GM12878 (cell line): ENCODE data around the gene ATP8B1. TPM values are rescaled to one million over a fixed set of nuclear protein-coding genes. Genes with fewer than 3 reads are reported as not detected.

Source experiments
- ATAC-seq: fragments of 200-7000 bp; cut with Tn5 transposase; 3 replicates; pipeline ENCODE4 v1.9.1; 2020; ENCODE audit warnings: mild to moderate bottlenecking, moderate library complexity
- BruUV-seq: library from RNA; stranded (reverse); fragments of 400-500 nt; replicated peaks from 2 replicates; lab custom pipeline; 2021; lab: Mats Ljungman, UMichigan
- CTCF ChIA-PET: fragments of 300-600 bp; sonication (Branson Sonifier 250); formaldehyde crosslinking; extraction: SDS; loops from one replicate; lab custom pipeline; 2021; ENCODE audit warnings: inconsistent platforms; lab: Yijun Ruan, JAX
- POLR2A ChIA-PET: fragments of 350-600 bp; formaldehyde crosslinking; extraction: SDS; loops from one replicate; lab custom pipeline; 2021; ENCODE audit warnings: inconsistent platforms; lab: Charles Lee
- RAD21 ChIA-PET: fragments of 300-600 bp; sonication (Branson Sonifier 250); formaldehyde crosslinking; loops from one replicate; lab custom pipeline; 2023; ENCODE audit warnings: antibody characterized with exemption; ENCODE audit not compliant: unreplicated experiment; lab: Charles Lee
- SMC1A ChIA-PET: fragments of 300-600 bp; sonication (Branson Sonifier 250); formaldehyde crosslinking; loops from one replicate; lab custom pipeline; 2023; ENCODE audit not compliant: unreplicated experiment, uncharacterized antibody; lab: Charles Lee
- DNase-seq: peaks from one replicate; pipeline ENCODE4 v3.0.0-alpha.2; 2011; ENCODE audit warnings: low read depth, low spot score
- FAIRE-seq: peaks from 3 replicates; lab custom pipeline; 2011; peaks lifted over from hg19 to GRCh38; lab: Jason Lieb, UNC
- H2AFZ ChIP-seq: 2 replicates; pipeline ENCODE4 v1.6.0; 2011; ENCODE audit warnings: low read depth, low read length, control low read depth; ENCODE audit not compliant: control insufficient read depth
- H3K27ac ChIP-seq: 2 replicates; pipeline ENCODE4 v1.5.1; 2011; ENCODE audit warnings: control low read depth; ENCODE audit not compliant: control insufficient read depth, insufficient read depth
- H3K27me3 ChIP-seq, 2 experiments: replicated peaks in 1 of 2; 2 replicates each; pipeline versions ENCODE4 v1.6.0 to v1.6.1; 2011; ENCODE audit warnings: low read length in 1 of 2; ENCODE audit not compliant: control insufficient read depth in 2 of 2, insufficient read depth in 2 of 2
- H3K36me3 ChIP-seq, 2 experiments: 2 replicates each; pipeline ENCODE4 v1.5.1; 2011; ENCODE audit warnings: low read length in 1 of 2; ENCODE audit not compliant: control insufficient read depth in 2 of 2, insufficient read depth in 2 of 2
- H3K4me1 ChIP-seq: 2 replicates; pipeline ENCODE4 v1.6.1; 2011; ENCODE audit warnings: mild to moderate bottlenecking, low read length, moderate library complexity, mixed read lengths; ENCODE audit not compliant: control insufficient read depth, insufficient read depth
- H3K4me2 ChIP-seq: 2 replicates; pipeline ENCODE4 v1.6.0; 2011; ENCODE audit warnings: control low read depth; ENCODE audit not compliant: control insufficient read depth, insufficient read depth
- H3K4me3 ChIP-seq: fragments of 200-600 bp; sonication (generic); 2 replicates; pipeline ENCODE4 v1.5.1; 2016
- H3K79me2 ChIP-seq: 2 replicates; pipeline ENCODE4 v1.6.0; 2011; ENCODE audit warnings: low read length; ENCODE audit not compliant: control insufficient read depth, insufficient read depth
- H3K9ac ChIP-seq: 2 replicates; pipeline ENCODE4 v1.8.0; 2011; ENCODE audit warnings: low read length, control low read depth, mixed read lengths; ENCODE audit not compliant: control insufficient read depth, insufficient read depth
- H3K9me3 ChIP-seq: replicated peaks from 3 replicates; pipeline ENCODE4 v1.5.1; 2011; ENCODE audit warnings: mild to moderate bottlenecking, low read length; ENCODE audit not compliant: control insufficient read depth, insufficient read depth
- H4K20me1 ChIP-seq: 2 replicates; pipeline ENCODE4 v1.6.0; 2011; ENCODE audit not compliant: control insufficient read depth, insufficient read depth
- ASH2L ChIP-seq: fragments of 300-600, 200-600 bp; sonication (generic); IDR thresholded peaks from 2 replicates; pipeline ENCODE4 v1.6.1; 2017; ENCODE audit warnings: low read depth, mild to moderate bottlenecking, borderline replicate concordance
- CBX5 ChIP-seq: sonication (generic); IDR thresholded peaks from 2 replicates; pipeline ENCODE4 v1.6.1; 2016; ENCODE audit warnings: low read depth, moderate library complexity, mild to moderate bottlenecking, inconsistent platforms
- HDAC6 ChIP-seq: fragments of 200-600 bp; sonication (generic); IDR thresholded peaks from one replicate; pipeline ENCODE4 v1.8.0; 2017; ENCODE audit warnings: antibody characterized with exemption; ENCODE audit not compliant: unreplicated experiment
- NBN ChIP-seq: fragments of 450-650 bp; IDR thresholded peaks from 2 replicates; pipeline ENCODE4 v1.6.1; 2016
- REST ChIP-seq: IDR thresholded peaks from 2 replicates; pipeline ENCODE4 v1.6.1; 2012; ENCODE audit warnings: mild to moderate bottlenecking, low read depth, low read length
- SKIL ChIP-seq: fragments of 450-650 bp; IDR thresholded peaks from 2 replicates; pipeline ENCODE4 v1.6.1; 2017; ENCODE audit warnings: mild to moderate bottlenecking, low read depth, inconsistent platforms; ENCODE audit not compliant: poor library complexity, severe bottlenecking
- SMAD5 ChIP-seq: IDR thresholded peaks from 2 replicates; pipeline ENCODE4 v1.6.1; 2016; ENCODE audit warnings: antibody characterized with exemption, low read depth
- SREBF1 ChIP-seq: IDR thresholded peaks from 2 replicates; pipeline ENCODE4 v1.6.1; 2012; ENCODE audit warnings: mild to moderate bottlenecking, low read length
- SUPT20H ChIP-seq: IDR thresholded peaks from 2 replicates; pipeline ENCODE4 v1.6.1; 2011; ENCODE audit warnings: low read depth, mild to moderate bottlenecking, low read length, moderate library complexity, borderline replicate concordance; ENCODE audit not compliant: control insufficient read depth
- ZBTB11 ChIP-seq: fragments of 450-650 bp; formaldehyde crosslinking; IDR thresholded peaks from 2 replicates; pipeline ENCODE4 v1.5.0; 2022; ENCODE audit warnings: mild to moderate bottlenecking, missing genetic modification characterization
- ZNF384 ChIP-seq: IDR thresholded peaks from 2 replicates; pipeline ENCODE4 v1.6.1; 2012; ENCODE audit warnings: low read depth, mild to moderate bottlenecking, low read length, improper control_type of control experiment, borderline replicate concordance
- WGBS: methylation state at CpG from one replicate; pipeline ENCODE4 v1.1.6; 2016; ENCODE audit warnings: low lambda C conversion rate; ENCODE audit not compliant: insufficient replicate concordance, insufficient coverage; ENCODE audit errors: missing lambda C conversion rate; 5-methylcytosine and 5-hydroxymethylcytosine counted together
- in situ Hi-C: fragments of 300-500 bp; cut with MboI; formaldehyde crosslinking; loops from 9 replicates; pipeline ENCODE4 v1.14.3; 2018; ENCODE audit warnings: mixed read lengths
- intact Hi-C: fragments of 100-400 bp; cut with micrococcal nuclease; formaldehyde crosslinking; loops from one replicate; pipeline ENCODE4 v1.14.2; 2022; ENCODE audit not compliant: unreplicated experiment
- polyA plus RNA-seq, 11 experiments: library from polyadenylated mRNA; depleted of rRNA in 4 of 11; unstranded in 6 of 11; stranded (reverse) in 5 of 11; fragments of >200 nt; fragmentation: Nextera tagmentation in 4 of 11; fragmentation: Illumina TruSeq in 1 of 11; extraction: Ambion mirVana in 4 of 11; extraction: Trizol in 1 of 11; gene quantifications; 1 replicate in 1 of 11; 2 replicates in 10 of 11; pipeline versions ENCODE4 v1.2.1 to v1.2.3, GENCODE V29; 2011 to 2016; ENCODE audit warnings: inconsistent platforms in 2 of 11, missing spikeins in 2 of 11, low read depth in 1 of 11
- total RNA-seq, 4 experiments: library from RNA; depleted of rRNA in 3 of 4; stranded (reverse); fragments of >200 nt in 3 of 4; fragmentation: Illumina TruSeq in 1 of 4; extraction: Trizol in 1 of 4; gene quantifications; 2 replicates each; pipeline versions ENCODE4 v1.2.1 to v1.2.3, GENCODE V29; 2013 to 2021

Gene ATP8B1
- total and polyA plus RNA-seq, 10 of the 15 experiments (the other 5 are each of a cell fraction or from before 2014, with no cell fraction given): 0.03 to 0.37 (median 0.11) TPM

- no peak for ATAC-seq
- 81% methylated on average over 14 of the region's 14 CpGs for WGBS
- no peak for FAIRE-seq
- in situ Hi-C loops: loop anchor here (25.0 kb wide), 1 partner anchor 194 kb away; no protein-coding TSS in a partner anchor
- RAD21 ChIA-PET: no interaction called here
- CTCF ChIA-PET: interaction anchor here (1.3 kb wide), 1 partner anchor 50 kb away, joined by 3 read pairs; no protein-coding TSS in a partner anchor
- no TSS peak for BruUV-seq
- POLR2A ChIA-PET: no interaction called here
- Histone ChIP-seq H4K20me1 (no peaks in the 10 kb centered on the region), H3K79me2 (no peaks in the 10 kb centered on the region), H3K36me3 (no peaks in the 10 kb centered on the region), H3K27me3 (no peaks in the 10 kb centered on the region), H3K4me2 (no peak overlapping the region), H3K4me1 (peaks cover 19% of the 10 kb centered on the region), H2AFZ (no peak overlapping the region), H3K9ac (no peak overlapping the region), H3K9me3 (peaks cover 9% of the 10 kb centered on the region), H3K4me3 (no peak overlapping the region), H3K27ac (no peak overlapping the region)
- SMC1A ChIA-PET: interaction anchor here (0.7 to 2.2 kb wide), 2 partner anchors 9 to 201 kb away, joined by 3 to 6 read pairs; no protein-coding TSS in a partner anchor
- DNase-seq: no peak
- intact Hi-C loops: loop anchor here (2.0 kb wide), 1 partner anchor 51 kb away; no protein-coding TSS in a partner anchor
- no peak for TF ChIP-seq NBN
- TF ChIP-seq ASH2L: no peak
- no peak for TF ChIP-seq CBX5
- TF ChIP-seq ZNF384: no peak
- TF ChIP-seq SKIL: no peak
- no peak for TF ChIP-seq REST
- TF ChIP-seq HDAC6: no peak
- no peak for TF ChIP-seq SREBF1
- no peak for TF ChIP-seq ZBTB11 (CRISPR knock-in tag)
- no peak for TF ChIP-seq SUPT20H
- no peak for TF ChIP-seq SMAD5
Measured at GRCh38 chr18:57831597-57832377, 28.7 kb upstream of the ATP8B1 start.
